T-helper 9 cell (primary cell): ENCODE data around the gene SEL1L3.
"Not testable (repeated sequence)": the region's sequence is repeated elsewhere in the genome, so short reads cannot be mapped to it uniquely, and the experiment has no call there.

ENCODE experiments used
- DNase-seq: peaks from one replicate; pipeline ENCODE4 v3.0.0-alpha.2; 2020

SEL1L3 gene

GRCh38 chr4:25879587-25879986, 16.8 kb upstream of the SEL1L3 start:
- no peak for DNase-seq

- no peak for DNase-seq
Measured at GRCh38 chr4:25879091-25879584, 16.4 kb upstream of the SEL1L3 start.

GRCh38 chr4:25878676-25879075, 15.9 kb upstream of the SEL1L3 start:
- DNase-seq = no peak

- no peak for DNase-seq
Measured at GRCh38 chr4:25875281-25875745, 12.5 kb upstream of the SEL1L3 start.

GRCh38 chr4:25874655-25875054, 11.9 kb upstream of the SEL1L3 start:
- no peak for DNase-seq

- DNase-seq = no peak
Measured at GRCh38 chr4:25873632-25874129, 10.9 kb upstream of the SEL1L3 start.

GRCh38 chr4:25872851-25873631, 10.3 kb upstream of the SEL1L3 start:
- no peak for DNase-seq

- no peak for DNase-seq
Measured at GRCh38 chr4:25870081-25870480, 7.3 kb upstream of the SEL1L3 start.

- no peak for DNase-seq
Measured at GRCh38 chr4:25867781-25868294, 5.0 kb upstream of the SEL1L3 start.

GRCh38 chr4:25866401-25866800, 3.6 kb upstream of the SEL1L3 start:
- not testable (repeated sequence) for DNase-seq

GRCh38 chr4:25865586-25865985, 2.8 kb upstream of the SEL1L3 start:
- DNase-seq = no peak

- no peak for DNase-seq
Measured at GRCh38 chr4:25863831-25864418, 1.1 kb upstream of the SEL1L3 start.

GRCh38 chr4:25863347-25863784, 578 bp upstream of the SEL1L3 start:
- DNase-seq = no peak

GRCh38 chr4:25861951-25862410, 807 bp downstream of the SEL1L3 start:
- DNase-seq = no peak

- no peak for DNase-seq
Measured at GRCh38 chr4:25861280-25861950, 1.4 kb downstream of the SEL1L3 start.

- DNase-seq = no peak
Measured at GRCh38 chr4:25860586-25861279, 2.1 kb downstream of the SEL1L3 start.

- peak; percentile 15 for DNase-seq
Measured at GRCh38 chr4:25859429-25860148, 3.2 kb downstream of the SEL1L3 start.

GRCh38 chr4:25857851-25858400, 4.9 kb downstream of the SEL1L3 start:
- no peak for DNase-seq

GRCh38 chr4:25857403-25857802, 5.4 kb downstream of the SEL1L3 start:
- DNase-seq = no peak

GRCh38 chr4:25856756-25857155, 6.0 kb downstream of the SEL1L3 start:
- no peak for DNase-seq

GRCh38 chr4:25852103-25852502, 10.7 kb downstream of the SEL1L3 start:
- no peak for DNase-seq
